ENCODE measurements around the gene ITCH.

ITCH gene

GRCh38 chr20:34547844-34548613, 185.0 kb downstream of the ITCH start:
- no peak overlapping the region for H3K4me3 ChIP-seq (ENCODE audit: low read depth, low read length)
- no peak for DNase-seq (ENCODE audit: low read depth)
- TF ChIP-seq, protein P1, sequence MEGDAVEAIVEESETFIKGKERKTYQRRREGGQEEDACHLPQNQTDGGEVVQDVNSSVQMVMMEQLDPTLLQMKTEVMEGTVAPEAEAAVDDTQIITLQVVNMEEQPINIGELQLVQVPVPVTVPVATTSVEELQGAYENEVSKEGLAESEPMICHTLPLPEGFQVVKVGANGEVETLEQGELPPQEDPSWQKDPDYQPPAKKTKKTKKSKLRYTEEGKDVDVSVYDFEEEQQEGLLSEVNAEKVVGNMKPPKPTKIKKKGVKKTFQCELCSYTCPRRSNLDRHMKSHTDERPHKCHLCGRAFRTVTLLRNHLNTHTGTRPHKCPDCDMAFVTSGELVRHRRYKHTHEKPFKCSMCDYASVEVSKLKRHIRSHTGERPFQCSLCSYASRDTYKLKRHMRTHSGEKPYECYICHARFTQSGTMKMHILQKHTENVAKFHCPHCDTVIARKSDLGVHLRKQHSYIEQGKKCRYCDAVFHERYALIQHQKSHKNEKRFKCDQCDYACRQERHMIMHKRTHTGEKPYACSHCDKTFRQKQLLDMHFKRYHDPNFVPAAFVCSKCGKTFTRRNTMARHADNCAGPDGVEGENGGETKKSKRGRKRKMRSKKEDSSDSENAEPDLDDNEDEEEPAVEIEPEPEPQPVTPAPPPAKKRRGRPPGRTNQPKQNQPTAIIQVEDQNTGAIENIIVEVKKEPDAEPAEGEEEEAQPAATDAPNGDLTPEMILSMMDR (IDR thresholded peaks at IDR 0.05; ENCODE audit: insufficient read depth, low read depth, low read length, missing control alignments), result no peak

GRCh38 chr20:34549291-34549928, 186.3 kb downstream of the ITCH start:
- TF ChIP-seq, protein P1 (IDR thresholded peaks at IDR 0.05; ENCODE audit: insufficient read depth, low read depth, low read length, missing control alignments), result no peak
- H3K4me3 ChIP-seq (ENCODE audit: low read depth, low read length), result no peak overlapping the region
- DNase-seq (ENCODE audit: low read depth), result peak; percentile 30

GRCh38 chr20:34549929-34550305, 186.8 kb downstream of the ITCH start:
- no peak overlapping the region for H3K4me3 ChIP-seq (ENCODE audit: low read depth, low read length)
- TF ChIP-seq, protein P1 (IDR thresholded peaks at IDR 0.05; ENCODE audit: insufficient read depth, low read depth, low read length, missing control alignments), result no peak
- no peak for DNase-seq (ENCODE audit: low read depth)

DNA sequence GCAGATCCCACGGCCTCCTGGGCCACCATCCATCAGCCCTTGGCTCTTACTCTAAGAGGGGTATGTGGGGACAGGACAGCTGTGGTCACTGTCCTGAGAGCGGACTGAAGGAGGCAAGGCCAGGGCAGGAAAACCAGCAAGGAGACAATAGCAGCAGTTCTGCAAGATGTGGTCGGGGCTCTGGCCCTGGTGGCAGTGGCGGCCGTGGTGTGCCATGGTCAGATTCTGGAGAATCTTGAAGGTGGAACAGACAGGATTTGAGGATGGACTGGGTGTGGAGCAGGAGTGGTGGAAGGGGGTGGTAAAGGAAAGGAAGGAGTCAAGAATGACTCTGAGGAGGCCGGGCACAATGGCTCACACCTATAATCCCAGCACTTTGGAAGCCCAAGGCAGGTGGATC, 189.5 kb downstream of the ITCH start:
- TF ChIP-seq, protein P1 (IDR thresholded peaks at IDR 0.05; ENCODE audit: insufficient read depth, low read depth, low read length, missing control alignments), result no peak
- no peak for DNase-seq (ENCODE audit: low read depth)

GRCh38 chr20:34553366-34553867, 190.3 kb downstream of the ITCH start:
- DNase-seq (ENCODE audit: low read depth), result no peak
- TF ChIP-seq, protein P1 (IDR thresholded peaks at IDR 0.05; ENCODE audit: insufficient read depth, low read depth, low read length, missing control alignments), result no peak
- H3K4me3 ChIP-seq (ENCODE audit: low read depth, low read length), result no peak overlapping the region

More for the DNA sequence above, 189.5 kb downstream of the ITCH start:
- no peak overlapping the region for H3K4me3 ChIP-seq (ENCODE audit: low read depth, low read length)

GRCh38 chr20:34557936-34558319, 194.9 kb downstream of the ITCH start:
- TF ChIP-seq, protein P1 (IDR thresholded peaks at IDR 0.05; ENCODE audit: insufficient read depth, low read depth, low read length, missing control alignments), result no peak
- DNase-seq (ENCODE audit: low read depth), result no peak
- H3K4me3 ChIP-seq (ENCODE audit: low read depth, low read length), result peak overlapping the region; percentile 83

Data from GM12865 (cell line).